Bronchial epithelial cell (primary cell): Measurements from ENCODE around the gene KRTAP10-5. TPM values are rescaled to one million over a fixed set of nuclear protein-coding genes. Genes with fewer than 3 reads are reported as not detected.
"Not testable (repeated sequence)": the region's sequence is repeated elsewhere in the genome, so short reads cannot be mapped to it uniquely, and the experiment has no call there.

Experiments used
- DNase-seq: peaks from one replicate; pipeline ENCODE4 v3.0.0-alpha.2; 2010; ENCODE audit warnings: low read depth
- FAIRE-seq: peaks from 2 replicates; lab custom pipeline; 2011; peaks lifted over from hg19 to GRCh38; lab: Jason Lieb, UNC
- H3K27me3 ChIP-seq: 2 replicates; pipeline ENCODE4 v1.5.1; 2011; ENCODE audit warnings: low read length; ENCODE audit not compliant: control insufficient read depth, insufficient read depth
- H3K36me3 ChIP-seq: 2 replicates; pipeline ENCODE4 v1.5.1; 2011; ENCODE audit warnings: low read length; ENCODE audit not compliant: control insufficient read depth, insufficient read depth
- H3K4me3 ChIP-seq: 2 replicates; pipeline ENCODE4 v1.5.1; 2011; ENCODE audit warnings: mild to moderate bottlenecking, low read depth, low read length, control low read depth
- CTCF ChIP-seq: IDR thresholded peaks from 2 replicates; pipeline ENCODE4 v1.5.1; 2011; ENCODE audit warnings: mild to moderate bottlenecking, moderate library complexity, low read length, control low read depth, inconsistent platforms; ENCODE audit not compliant: insufficient read depth, severe bottlenecking
- total RNA-seq: library from RNA; depleted of rRNA; stranded (reverse); fragments of >200 nt; gene quantifications from 2 replicates; pipeline ENCODE4 v1.2.1, GENCODE V29; 2014

The KRTAP10-5 gene
- total RNA-seq, 1 donor from 2014 or later: not detected

GRCh38 chr21:44606495-44606894, 26.1 kb upstream of the KRTAP10-5 start:
- no peaks in the 10 kb centered on the region for H3K27me3 ChIP-seq
- FAIRE-seq: no peak
- DNase-seq: no peak
- TF ChIP-seq CTCF: no peak
- no peaks in the 10 kb centered on the region for H3K36me3 ChIP-seq
- H3K4me3 ChIP-seq: no peak overlapping the region

GRCh38 chr21:44603911-44604310, 23.5 kb upstream of the KRTAP10-5 start:
- H3K27me3 ChIP-seq: no peaks in the 10 kb centered on the region
- no peak overlapping the region for H3K4me3 ChIP-seq
- FAIRE-seq (no peak), DNase-seq (no peak)
- no peaks in the 10 kb centered on the region for H3K36me3 ChIP-seq
- TF ChIP-seq CTCF: no peak

GRCh38 chr21:44603109-44603875, 22.9 kb upstream of the KRTAP10-5 start:
- TF ChIP-seq CTCF: no peak
- FAIRE-seq: no peak
- no peak for DNase-seq

GRCh38 chr21:44602463-44602850, 22.1 kb upstream of the KRTAP10-5 start:
- FAIRE-seq (no peak), DNase-seq (no peak)
- Histone ChIP-seq H3K27me3 (no peaks in the 10 kb centered on the region), H3K4me3 (no peak overlapping the region), H3K36me3 (no peaks in the 10 kb centered on the region)
- no peak for TF ChIP-seq CTCF

More at GRCh38 chr21:44603109-44603875, 22.9 kb upstream of the KRTAP10-5 start:
- no peaks in the 10 kb centered on the region for H3K27me3 ChIP-seq
- no peak overlapping the region for H3K4me3 ChIP-seq
- no peaks in the 10 kb centered on the region for H3K36me3 ChIP-seq

DNA sequence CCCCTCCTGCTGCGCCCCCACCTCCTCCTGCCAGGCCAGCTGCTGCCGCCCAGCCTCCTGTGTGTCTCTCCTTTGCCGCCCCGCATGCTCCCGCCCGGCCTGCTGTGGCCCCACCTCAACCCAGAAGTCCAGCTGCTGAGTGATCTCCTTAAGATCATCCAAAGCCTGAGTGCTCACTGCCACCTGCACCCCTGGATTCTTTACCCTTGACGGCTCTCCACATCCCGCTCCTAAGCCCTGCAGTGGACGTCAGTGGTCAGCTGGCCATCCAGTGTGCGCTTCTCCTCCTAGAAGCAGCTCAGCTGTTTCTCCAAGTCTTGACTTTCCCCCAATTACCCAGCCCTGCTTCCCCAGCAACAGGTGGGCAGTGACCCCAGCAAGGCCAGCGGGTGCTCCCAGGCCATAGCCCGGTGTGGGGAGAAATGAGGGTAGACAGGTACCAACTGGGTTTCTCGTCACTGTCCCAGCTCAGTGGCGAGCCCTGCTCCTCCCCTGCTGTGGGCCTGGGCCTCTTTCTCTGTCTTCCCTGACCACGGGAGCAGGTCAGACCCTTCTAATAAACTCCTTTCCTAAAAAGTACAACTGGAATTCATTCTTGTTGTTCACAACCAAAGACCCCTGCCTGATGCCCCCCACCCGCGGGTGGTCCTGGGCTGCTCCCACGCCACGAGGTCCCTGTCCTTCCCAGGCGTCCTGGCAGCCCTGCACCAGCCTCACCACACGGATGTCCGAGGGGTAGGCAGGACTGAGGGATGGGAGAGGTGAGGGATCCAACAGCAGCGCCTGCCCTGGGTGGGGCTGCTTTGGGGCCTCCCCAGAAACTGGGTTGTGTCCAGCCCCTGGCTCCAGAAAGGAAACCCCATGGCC, 21.4 kb upstream of the KRTAP10-5 start:
- H3K27me3 ChIP-seq: no peaks in the 10 kb centered on the region
- no peak for DNase-seq

DNA sequence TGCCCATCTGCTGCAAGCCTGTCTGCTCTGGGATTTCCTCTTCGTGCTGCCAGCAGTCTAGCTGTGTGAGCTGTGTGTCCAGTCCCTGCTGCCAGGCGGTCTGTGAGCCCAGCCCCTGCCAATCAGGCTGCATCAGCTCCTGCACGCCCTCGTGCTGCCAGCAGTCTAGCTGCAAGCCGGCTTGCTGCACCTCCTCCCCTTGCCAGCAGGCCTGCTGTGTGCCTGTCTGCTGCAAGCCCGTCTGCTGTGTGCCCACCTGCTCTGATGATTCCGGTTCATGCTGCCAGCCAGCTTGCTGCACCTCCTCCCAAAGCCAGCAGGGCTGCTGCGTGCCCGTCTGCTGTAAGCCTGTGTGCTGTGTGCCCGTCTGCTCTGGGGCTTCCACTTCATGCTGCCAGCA, 20.7 kb upstream of the KRTAP10-5 start:
- FAIRE-seq, H3K36me3 ChIP-seq, H3K27me3 ChIP-seq, DNase-seq, H3K4me3 ChIP-seq: not testable (repeated sequence)

More for the DNA sequence above, 21.4 kb upstream of the KRTAP10-5 start:
- no peaks in the 10 kb centered on the region for H3K36me3 ChIP-seq
- H3K4me3 ChIP-seq: no peak overlapping the region
- TF ChIP-seq CTCF: no peak
- FAIRE-seq: no peak

DNA sequence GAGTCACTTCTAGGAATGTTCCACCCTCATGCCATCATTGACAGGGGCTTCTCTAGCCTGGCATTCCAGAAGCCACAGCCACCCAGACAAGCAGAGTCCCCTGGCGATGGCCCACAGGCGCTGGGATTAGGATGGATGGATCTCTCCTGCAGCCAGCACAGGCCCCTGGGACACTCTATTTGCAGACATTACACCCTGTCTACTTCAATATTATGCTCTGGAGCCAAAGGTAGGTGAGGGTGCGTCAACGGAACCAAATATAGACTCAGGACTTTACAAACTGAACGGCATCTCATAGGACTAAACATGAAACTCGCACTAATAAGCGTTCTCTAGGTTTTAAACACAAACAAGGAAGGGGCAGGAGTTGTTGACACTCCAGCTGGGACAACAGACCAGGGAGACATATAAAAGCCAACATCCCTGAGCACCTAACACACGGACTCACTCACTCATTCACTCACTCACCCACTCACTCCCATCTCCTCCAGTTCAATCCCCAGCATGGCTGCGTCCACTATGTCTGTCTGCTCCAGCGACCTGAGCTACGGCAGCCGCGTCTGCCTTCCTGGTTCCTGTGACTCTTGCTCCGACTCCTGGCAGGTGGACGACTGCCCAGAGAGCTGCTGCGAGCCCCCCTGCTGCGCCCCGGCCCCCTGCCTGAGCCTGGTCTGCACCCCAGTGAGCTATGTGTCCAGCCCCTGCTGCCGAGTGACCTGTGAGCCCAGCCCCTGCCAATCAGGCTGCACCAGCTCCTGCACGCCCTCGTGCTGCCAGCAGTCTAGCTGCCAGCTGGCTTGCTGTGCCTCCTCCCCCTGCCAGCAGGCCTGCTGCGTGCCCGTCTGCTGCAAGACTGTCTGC, 19.9 kb upstream of the KRTAP10-5 start, which contains the start of gene KRTAP10-7:
KRTAP10-7 (plus strand) TSS at position 480 of the 861 bp plus-strand sequence; CDS start at position 505, 25 bp downstream.
- H3K27me3 ChIP-seq, H3K36me3 ChIP-seq, H3K4me3 ChIP-seq, FAIRE-seq, DNase-seq: not testable (repeated sequence)
